Erythroblast (primary cell): ENCODE measurements around the gene PITPNM1.
A peak's percentile ranks its signal among the peaks of the same experiment; 100 is the strongest.
"Not testable (repeated sequence)": the region's sequence is repeated elsewhere in the genome, so short reads cannot be mapped to it uniquely, and the experiment has no call there.

Experiments used
- DNase-seq, 2 experiments: peaks; one replicate each; lab custom pipeline; 2025; lab: John Stamatoyannopoulos, UW
- GATA1 ChIP-seq: IDR thresholded peaks from 2 replicates; pipeline ENCODE4 v1.6.1; 2011; ENCODE audit warnings: low read depth, mild to moderate bottlenecking, control low read depth, low read length, moderate library complexity
- POLR2A ChIP-seq: IDR thresholded peaks from 2 replicates; pipeline ENCODE4 v1.6.1; 2011; ENCODE audit warnings: mild to moderate bottlenecking, low read length

The PITPNM1 gene

GRCh38 chr11:67517784-67518552 is 12.8 kb upstream of the PITPNM1 start:
- no peak for DNase-seq
- TF ChIP-seq POLR2A (no peak), GATA1 (no peak)

GRCh38 chr11:67516806-67517205 is 11.6 kb upstream of the PITPNM1 start:
- TF ChIP-seq GATA1 (no peak), POLR2A (no peak)
- DNase-seq, result no peak

- TF ChIP-seq GATA1 (no peak), POLR2A (no peak)
- no peak for DNase-seq
These were observed 9.0 kb upstream of the PITPNM1 start for GRCh38 chr11:67514116-67514515.

- not testable (repeated sequence) for DNase-seq
These were observed 6.4 kb upstream of the PITPNM1 start for GRCh38 chr11:67511558-67511957.

- no peak for DNase-seq
- TF ChIP-seq GATA1, result no peak
These were observed 4.8 kb upstream of the PITPNM1 start for GRCh38 chr11:67510023-67510345.

- no peak for TF ChIP-seq GATA1
- peak; percentile 77 for TF ChIP-seq POLR2A
- peak; percentile 96 to 98 for DNase-seq
These were observed 3.4 kb upstream of the PITPNM1 start for GRCh38 chr11:67508486-67509121.

- peak; percentile 99 to 100 for DNase-seq
- no peak for TF ChIP-seq GATA1
- no peak for TF ChIP-seq POLR2A
These were observed 2.8 kb upstream of the PITPNM1 start, which contains the start of gene CDK2AP2 for GRCh38 chr11:67507864-67508485. TSS of gene CDK2AP2 (minus strand) at chr11:67508162. CDS start at chr11:67508082, 80 bp downstream.

- no peak for TF ChIP-seq GATA1
- TF ChIP-seq POLR2A, result no peak
- DNase-seq, result no peak
These were observed 2.2 kb upstream of the PITPNM1 start for GRCh38 chr11:67507242-67507863.

GRCh38 chr11:67506426-67507051 is 1.4 kb upstream of the PITPNM1 start:
- DNase-seq, result no peak
- TF ChIP-seq POLR2A (no peak), GATA1 (no peak)

- TF ChIP-seq GATA1 (no peak), POLR2A (peak; percentile 28)
These were observed 638 bp upstream of the PITPNM1 start for GRCh38 chr11:67505605-67506396.

GRCh38 chr11:67504005-67504949 is 886 bp downstream of the PITPNM1 start:
- no peak for TF ChIP-seq POLR2A
- TF ChIP-seq GATA1, result no peak
- DNase-seq, result no peak

More at GRCh38 chr11:67505605-67506396, 638 bp upstream of the PITPNM1 start:
- DNase-seq, result peak; percentile 85 to 91
